Ramos (cell line): ENCODE measurements around the gene KRTAP9-6.
"Not testable (repeated sequence)": the region's sequence is repeated elsewhere in the genome, so short reads cannot be mapped to it uniquely, and the experiment has no call there.

ENCODE experiments used
- in situ Hi-C: fragments of 300-500 bp; cut with MboI; formaldehyde crosslinking; loops from one replicate; pipeline ENCODE4 v1.14.3; 2022; ENCODE audit warnings: low sequenced_read_pairs; ENCODE audit not compliant: unreplicated experiment

The KRTAP9-6 gene, protein sequence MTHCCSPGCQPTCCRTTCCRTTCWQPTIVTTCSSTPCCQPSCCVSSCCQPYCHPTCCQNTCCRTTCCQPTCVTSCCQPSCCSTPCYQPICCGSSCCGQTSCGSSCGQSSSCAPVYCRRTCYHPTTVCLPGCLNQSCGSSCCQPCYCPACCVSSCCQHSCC

GRCh38 chr17:41265078-41265477, at the start of gene KRTAP9-6:
Gene KRTAP9-6, plus strand, starts transcription at chr17:41265378. Its CDS starts 0 bp downstream, at chr17:41265378.
- in situ Hi-C loops = no loop called here

DNA sequence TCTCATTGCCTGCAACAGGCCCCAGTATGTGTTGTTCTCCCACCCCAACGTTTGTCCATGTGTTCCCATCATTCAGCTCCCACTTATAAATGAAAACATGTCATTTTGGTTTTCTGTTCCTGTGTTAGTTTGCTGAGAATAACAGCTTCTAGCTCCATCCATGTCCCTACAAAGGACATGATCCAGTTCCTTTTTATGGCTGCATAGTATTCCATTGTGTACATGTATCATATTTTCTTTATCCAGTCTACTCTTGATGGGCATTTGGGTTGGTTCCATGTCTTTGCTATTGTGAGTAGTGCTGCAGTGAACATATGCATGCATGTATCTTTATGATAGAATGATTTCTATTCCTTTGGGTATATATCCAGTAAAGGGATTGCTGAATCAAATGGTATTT, 49.5 kb upstream of the KRTAP9-6 start:
- in situ Hi-C loops = no loop called here

DNA sequence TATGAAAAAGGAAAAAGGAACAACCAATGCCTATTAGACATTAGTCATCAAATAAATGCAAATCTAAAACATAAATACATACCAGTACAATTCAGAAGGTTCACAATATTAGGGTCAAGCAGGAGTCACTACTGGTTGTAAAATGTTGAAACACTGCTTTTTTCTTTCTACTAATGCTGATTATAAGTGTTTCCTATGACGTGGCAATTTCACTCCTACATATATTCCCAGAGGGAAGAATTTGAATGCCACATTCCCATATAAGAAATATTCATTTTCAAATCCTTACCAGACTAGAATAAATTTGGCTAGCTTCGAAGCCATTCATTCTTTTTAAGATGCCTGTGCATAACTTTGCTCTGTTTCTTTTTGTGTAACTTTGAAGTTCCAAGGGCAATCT, 41.4 kb upstream of the KRTAP9-6 start:
- in situ Hi-C loops = no loop called here

GRCh38 chr17:41226051-41226450, 39.1 kb upstream of the KRTAP9-6 start:
- in situ Hi-C loops = no loop called here

GRCh38 chr17:41226598-41227095, 38.5 kb upstream of the KRTAP9-6 start, which contains the start of gene KRTAP9-2:
Gene KRTAP9-2, plus strand, starts transcription at chr17:41226648. Its CDS starts 7 bp downstream, at chr17:41226655.
- in situ Hi-C loops = not testable (repeated sequence)

DNA sequence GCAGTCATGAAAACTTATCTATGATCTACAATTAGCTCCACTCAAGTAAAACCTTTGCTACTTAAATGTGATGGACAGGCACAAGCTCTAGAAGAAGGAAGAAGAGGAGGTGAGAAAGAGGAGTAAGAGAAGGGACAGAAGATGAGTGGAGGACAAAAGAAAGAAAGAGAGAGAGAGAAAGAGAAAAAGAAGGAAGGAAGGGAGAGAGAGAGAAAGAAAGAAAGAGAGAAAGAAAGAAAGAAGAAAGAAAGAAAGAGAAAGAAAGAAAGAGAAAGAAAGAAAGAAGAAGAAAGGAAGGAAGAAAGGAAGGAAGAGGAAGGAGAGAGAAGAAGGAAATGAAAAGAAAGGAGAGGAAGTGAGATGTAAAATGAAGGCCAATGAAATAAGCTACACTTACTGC, 35.1 kb upstream of the KRTAP9-6 start:
- in situ Hi-C loops = no loop called here

GRCh38 chr17:41231731-41232130, 33.4 kb upstream of the KRTAP9-6 start:
- in situ Hi-C loops = no loop called here

DNA sequence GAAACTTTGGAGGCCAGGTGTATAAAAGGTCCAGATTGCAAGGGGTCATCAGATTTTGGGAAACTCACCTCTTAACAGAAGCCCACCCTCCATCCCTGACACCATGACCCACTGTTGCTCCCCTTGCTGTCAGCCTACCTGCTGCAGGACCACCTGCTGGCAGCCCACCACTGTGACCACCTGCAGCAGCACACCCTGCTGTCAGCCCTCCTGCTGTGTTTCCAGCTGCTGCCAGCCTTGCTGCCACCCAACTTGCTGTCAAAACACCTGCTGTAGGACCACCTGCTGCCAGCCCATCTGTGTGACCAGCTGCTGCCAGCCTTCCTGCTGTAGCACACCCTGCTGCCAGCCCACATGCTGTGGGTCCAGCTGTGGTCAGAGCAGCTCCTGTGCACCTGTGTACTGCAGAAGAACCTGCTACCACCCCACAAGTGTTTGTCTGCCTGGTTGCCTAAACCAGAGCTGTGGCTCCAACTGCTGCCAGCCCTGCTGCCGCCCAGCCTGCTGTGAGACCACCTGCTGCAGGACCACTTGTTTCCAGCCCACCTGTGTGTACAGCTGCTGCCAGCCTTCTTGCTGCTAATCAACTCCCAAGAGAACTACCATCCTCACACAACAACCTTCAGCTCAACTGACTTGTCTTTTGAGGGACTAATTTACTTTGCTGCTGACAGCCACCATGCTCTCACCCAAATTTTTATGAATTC, 32.6 kb upstream of the KRTAP9-6 start, which contains the start of gene KRTAP9-3:
Gene KRTAP9-3 (plus strand): TSS at position 51 of the 707 bp plus-strand sequence. CDS start 53 bp downstream, at position 104.
- in situ Hi-C loops = not testable (repeated sequence)

DNA sequence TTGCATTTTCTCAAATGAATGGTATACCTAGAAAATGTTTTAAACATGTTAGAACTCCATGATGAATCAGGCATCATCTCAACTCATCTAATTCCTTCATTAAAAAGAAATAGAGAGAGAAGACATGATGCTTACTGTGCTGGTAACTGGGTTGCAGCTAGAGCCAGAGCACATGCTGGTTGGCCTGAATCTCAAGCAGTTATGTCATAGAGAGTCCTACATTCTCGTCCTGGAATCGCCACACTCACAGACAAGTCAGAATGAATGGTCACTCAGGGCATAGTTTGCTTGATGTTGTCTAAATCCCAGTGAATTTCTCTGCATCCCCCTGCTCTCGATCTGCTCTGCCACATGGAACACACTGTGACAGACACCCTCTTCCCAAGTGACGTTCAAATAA, 28.1 kb upstream of the KRTAP9-6 start:
- in situ Hi-C loops = not testable (repeated sequence)

DNA sequence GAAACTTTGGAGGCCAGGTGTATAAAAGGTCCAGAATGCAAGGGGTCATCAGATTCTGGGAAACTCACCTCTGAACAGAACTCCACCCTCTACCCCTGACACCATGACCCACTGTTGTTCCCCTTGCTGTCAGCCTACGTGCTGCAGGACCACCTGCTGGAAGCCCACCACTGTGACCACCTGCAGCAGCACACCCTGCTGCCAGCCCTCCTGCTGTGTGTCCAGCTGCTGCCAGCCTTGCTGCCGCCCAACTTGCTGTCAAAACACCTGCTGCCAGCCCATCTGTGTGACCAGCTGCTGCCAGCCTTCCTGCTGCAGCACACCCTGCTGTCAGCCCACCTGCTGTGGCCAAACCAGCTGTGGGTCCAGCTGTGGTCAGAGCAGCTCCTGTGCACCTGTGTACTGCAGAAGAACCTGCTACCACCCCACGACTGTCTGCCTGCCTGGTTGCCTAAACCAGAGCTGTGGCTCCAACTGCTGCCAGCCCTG, 27.2 kb upstream of the KRTAP9-6 start, which contains the start of gene KRTAP9-8:
Gene KRTAP9-8 (plus strand): TSS at position 51 of the 489 bp plus-strand sequence. CDS start 53 bp downstream, at position 104.
- in situ Hi-C loops = not testable (repeated sequence)

- in situ Hi-C loops = not testable (repeated sequence)
Observed at GRCh38 chr17:41246995-41247787, 18.0 kb upstream of the KRTAP9-6 start.

GRCh38 chr17:41249637-41250240, 15.4 kb upstream of the KRTAP9-6 start, which contains the start of gene KRTAP9-4:
Gene KRTAP9-4, plus strand, starts transcription at chr17:41249687. Its CDS starts 34 bp downstream, at chr17:41249721.
- in situ Hi-C loops = not testable (repeated sequence)

- in situ Hi-C loops = no loop called here
Observed at GRCh38 chr17:41251261-41251660, 13.9 kb upstream of the KRTAP9-6 start.

GRCh38 chr17:41254861-41255260, 10.3 kb upstream of the KRTAP9-6 start:
- in situ Hi-C loops = no loop called here

GRCh38 chr17:41255381-41256290, 9.5 kb upstream of the KRTAP9-6 start, which contains the start of gene KRTAP9-9:
Gene KRTAP9-9, plus strand, starts transcription at chr17:41255384.
- in situ Hi-C loops = not testable (repeated sequence)

DNA sequence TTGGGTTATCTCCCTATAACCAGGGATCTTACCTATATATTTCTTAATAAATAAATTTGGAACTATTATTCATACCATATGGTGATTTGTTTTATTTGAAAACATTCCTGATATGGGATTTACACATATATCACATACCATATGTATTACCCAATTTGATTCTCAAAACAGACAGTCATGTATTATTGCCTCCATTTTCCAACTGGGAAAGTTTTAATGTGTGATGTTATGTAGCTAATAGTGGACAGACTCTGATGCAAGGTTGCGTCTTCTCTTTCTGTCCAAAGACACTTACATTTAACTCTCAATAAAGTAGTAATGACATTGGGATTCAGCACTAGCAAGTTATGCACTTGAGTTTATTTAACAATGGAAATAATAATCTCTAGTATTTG, 8.9 kb upstream of the KRTAP9-6 start:
- in situ Hi-C loops = no loop called here

DNA sequence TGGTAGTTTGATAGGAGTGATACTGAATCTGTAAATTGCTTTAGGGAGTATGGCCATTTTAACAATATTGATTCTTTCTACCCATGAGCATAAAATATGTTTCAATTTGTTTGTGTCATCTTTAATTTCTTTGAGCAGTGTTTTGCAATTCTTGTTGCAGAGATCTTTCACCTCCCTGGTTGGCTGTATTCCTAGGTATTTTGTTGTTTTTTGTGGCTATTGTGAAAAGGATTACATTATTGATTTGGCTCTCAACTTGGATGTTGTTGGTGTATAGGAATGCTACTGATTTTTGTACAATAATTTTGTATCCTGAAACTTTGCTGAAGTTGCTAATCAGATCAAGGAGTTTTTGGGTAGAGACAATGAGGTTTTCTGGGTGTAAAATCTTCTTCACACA, 6.8 kb upstream of the KRTAP9-6 start:
- in situ Hi-C loops = no loop called here

GRCh38 chr17:41263212-41263611, 2.0 kb upstream of the KRTAP9-6 start:
- in situ Hi-C loops = no loop called here

DNA sequence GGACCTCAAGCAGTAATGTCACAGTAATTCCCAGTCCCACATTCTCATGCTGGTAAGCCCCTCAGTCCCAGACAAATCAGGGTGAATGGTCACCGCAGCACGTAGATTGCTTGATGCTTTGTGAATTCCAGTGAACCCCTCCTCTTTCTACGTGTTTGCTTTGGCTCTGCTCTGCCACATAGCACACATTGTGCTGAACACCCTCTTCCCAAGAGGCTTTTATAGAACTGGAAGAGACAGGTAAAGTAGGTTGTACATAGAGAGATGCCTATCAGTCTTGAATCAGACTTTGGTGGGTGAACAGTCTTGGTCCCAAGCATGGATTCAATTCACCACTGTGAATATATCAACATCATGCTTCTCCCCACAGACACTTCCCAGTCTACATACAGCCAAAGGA, 579 bp upstream of the KRTAP9-6 start:
- in situ Hi-C loops = no loop called here
